ENCODE data around the gene DPYSL5.
A peak's percentile ranks its signal among the peaks of the same experiment; 100 is the strongest.

DPYSL5 gene

DNA sequence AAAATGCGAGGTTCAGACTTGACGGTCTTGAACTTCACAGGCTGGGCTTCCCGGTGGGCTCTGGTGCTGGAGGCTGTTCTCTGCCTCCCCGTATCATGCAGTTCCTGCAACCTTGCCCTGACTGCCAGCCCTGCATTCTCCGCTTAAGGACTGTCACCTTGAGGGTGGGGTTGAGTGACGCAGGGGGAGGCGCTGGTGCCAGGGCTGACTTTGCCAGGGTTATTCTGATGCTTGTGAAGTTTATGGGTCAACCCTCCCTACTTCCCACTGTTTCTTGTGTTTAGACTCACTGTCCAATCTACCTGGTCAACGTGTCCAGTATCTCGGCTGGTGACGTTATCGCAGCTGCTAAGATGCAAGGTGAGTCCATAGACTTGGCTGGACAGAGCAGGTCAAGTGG, 85.0 kb downstream of the DPYSL5 start:
- H3K27ac Mint-ChIP-seq, result no peak overlapping the region
- ATAC-seq (ENCODE audit: low read depth) (no peak), DNase-seq (ENCODE audit: low spot score in 2 of 2) (no peak)
- no peaks in the 10 kb centered on the region for H3K4me1 Mint-ChIP-seq
- no peak overlapping the region for H3K4me3 Mint-ChIP-seq
- peaks cover 15% of the 10 kb centered on the region for H3K27me3 Mint-ChIP-seq
- H3K36me3 Mint-ChIP-seq, result no peaks in the 10 kb centered on the region
- H3K9me3 Mint-ChIP-seq, result no peaks in the 10 kb centered on the region

DNA sequence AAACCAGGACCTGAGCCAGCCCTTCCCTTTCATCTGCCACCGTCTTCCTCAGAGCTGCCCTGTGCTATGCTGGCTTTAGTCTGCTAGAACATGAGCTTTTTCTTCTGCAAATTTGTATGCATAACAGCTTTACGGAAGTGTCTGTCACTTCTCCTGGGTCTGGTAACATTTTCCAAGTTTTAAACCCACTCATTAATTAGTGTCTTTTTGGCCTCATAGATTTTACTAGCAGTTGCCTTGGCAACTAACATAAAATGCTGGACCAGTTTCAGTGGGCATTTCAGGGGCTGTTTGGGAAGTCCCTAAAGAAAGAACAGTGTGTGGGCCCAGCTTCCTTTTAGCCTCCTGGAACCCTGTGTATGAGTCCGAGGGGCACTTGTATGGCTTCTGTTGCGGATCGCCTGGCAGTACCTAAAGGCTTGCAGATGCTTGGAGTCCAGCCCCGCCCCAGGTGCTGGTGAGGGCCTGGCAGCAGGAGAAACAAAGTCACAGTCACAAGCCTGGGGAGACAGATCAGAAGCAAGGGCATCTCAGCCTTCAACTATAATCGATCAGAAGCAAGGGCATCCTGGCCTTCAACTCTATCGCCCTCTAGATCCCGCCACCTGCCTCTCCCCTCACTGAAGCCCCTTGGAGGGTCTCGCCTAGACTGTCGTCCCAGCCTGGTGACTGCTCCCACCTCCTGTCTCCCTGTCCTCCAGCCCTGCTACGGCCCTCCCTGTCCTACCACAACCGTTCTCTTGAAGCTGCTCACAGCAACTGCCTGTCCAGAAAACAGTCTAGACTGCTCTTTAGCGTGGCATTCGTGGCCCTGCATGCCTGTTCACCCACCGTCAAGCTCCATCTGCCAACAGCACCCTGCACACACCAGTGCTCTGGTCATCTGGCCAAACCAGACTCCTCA, 85.8 kb downstream of the DPYSL5 start:
- Mint-ChIP-seq H3K4me1 (no peaks in the 10 kb centered on the region), H3K36me3 (no peaks in the 10 kb centered on the region), H3K27ac (no peak overlapping the region), H3K27me3 (peaks cover 13% of the 10 kb centered on the region), H3K9me3 (no peaks in the 10 kb centered on the region), H3K4me3 (no peak overlapping the region)
- no peak for ATAC-seq (ENCODE audit: low read depth)
- DNase-seq (ENCODE audit: low spot score in 2 of 2), result no peak

DNA sequence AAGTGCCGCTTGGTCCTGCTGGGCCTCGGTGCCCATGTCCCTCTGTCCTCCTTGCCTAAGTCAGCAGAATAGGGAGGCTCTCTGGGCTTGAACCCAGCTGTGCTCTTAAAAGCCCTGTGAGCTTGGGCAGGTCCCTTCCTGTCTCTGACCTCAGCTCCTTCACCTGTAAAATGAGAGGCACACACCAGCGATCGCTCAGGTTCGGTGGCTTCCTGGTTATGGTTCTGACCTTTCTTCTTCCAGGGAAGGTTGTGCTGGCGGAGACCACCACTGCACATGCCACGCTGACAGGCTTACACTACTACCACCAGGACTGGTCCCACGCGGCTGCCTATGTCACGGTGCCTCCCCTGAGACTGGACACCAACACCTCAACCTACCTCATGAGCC, 86.4 kb downstream of the DPYSL5 start:
- Mint-ChIP-seq H3K9me3 (no peaks in the 10 kb centered on the region), H3K36me3 (no peaks in the 10 kb centered on the region), H3K27me3 (peaks cover 13% of the 10 kb centered on the region), H3K4me3 (no peak overlapping the region), H3K4me1 (no peaks in the 10 kb centered on the region), H3K27ac (no peak overlapping the region)
- ATAC-seq (ENCODE audit: low read depth), result no peak
- DNase-seq (ENCODE audit: low spot score in 2 of 2), result no peak

DNA sequence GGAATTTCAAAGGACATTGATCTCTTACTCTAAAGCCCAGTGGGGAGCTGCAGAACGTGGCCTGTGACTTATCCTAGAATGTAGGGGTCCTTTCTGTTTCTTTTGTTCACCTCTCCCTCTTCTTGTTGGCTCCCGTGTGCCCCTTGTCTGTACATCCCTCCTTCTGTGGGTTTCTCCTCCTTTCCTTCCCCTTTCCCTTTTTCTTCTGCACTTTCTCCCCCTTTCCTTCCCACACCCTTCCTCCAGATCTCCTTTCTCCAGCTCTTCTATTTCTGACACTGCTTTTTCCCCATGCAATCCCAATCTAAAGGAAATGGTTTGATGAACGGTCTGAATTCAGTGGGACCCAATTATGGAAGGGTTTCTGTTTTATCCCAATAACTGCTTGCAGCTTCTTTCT, 87.1 kb downstream of the DPYSL5 start:
- Mint-ChIP-seq H3K27me3 (peaks cover 10% of the 10 kb centered on the region), H3K36me3 (no peaks in the 10 kb centered on the region), H3K4me1 (no peaks in the 10 kb centered on the region), H3K27ac (no peak overlapping the region), H3K9me3 (no peaks in the 10 kb centered on the region), H3K4me3 (no peak overlapping the region)
- DNase-seq (ENCODE audit: low spot score in 2 of 2) (no peak), ATAC-seq (ENCODE audit: low read depth) (no peak)

DNA sequence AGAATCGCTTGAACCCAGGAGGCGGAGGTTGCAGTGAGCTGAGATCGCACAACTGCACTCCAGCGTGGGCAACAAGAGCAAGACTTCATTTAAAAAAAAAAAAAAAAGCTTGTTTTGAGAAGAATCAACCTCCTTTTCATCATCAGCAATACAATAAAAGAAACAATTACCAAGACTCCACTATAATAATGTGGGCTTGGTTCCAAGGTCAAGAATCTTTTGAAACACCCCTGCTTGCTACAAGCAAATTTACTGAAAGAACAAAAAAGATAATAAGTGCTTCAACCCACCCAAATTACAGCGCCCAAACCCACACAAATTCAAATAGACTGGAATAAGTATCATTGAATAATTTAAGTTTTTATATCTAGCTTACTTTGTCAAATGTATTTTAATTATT, 88.9 kb downstream of the DPYSL5 start:
- DNase-seq (ENCODE audit: low spot score in 2 of 2), result no peak
- no peaks in the 10 kb centered on the region for H3K36me3 Mint-ChIP-seq
- no peak for ATAC-seq (ENCODE audit: low read depth)
- H3K9me3 Mint-ChIP-seq, result no peaks in the 10 kb centered on the region
- no peaks in the 10 kb centered on the region for H3K4me1 Mint-ChIP-seq
- H3K4me3 Mint-ChIP-seq, result no peak overlapping the region
- peaks cover 10% of the 10 kb centered on the region for H3K27me3 Mint-ChIP-seq
- no peak overlapping the region for H3K27ac Mint-ChIP-seq

DNA sequence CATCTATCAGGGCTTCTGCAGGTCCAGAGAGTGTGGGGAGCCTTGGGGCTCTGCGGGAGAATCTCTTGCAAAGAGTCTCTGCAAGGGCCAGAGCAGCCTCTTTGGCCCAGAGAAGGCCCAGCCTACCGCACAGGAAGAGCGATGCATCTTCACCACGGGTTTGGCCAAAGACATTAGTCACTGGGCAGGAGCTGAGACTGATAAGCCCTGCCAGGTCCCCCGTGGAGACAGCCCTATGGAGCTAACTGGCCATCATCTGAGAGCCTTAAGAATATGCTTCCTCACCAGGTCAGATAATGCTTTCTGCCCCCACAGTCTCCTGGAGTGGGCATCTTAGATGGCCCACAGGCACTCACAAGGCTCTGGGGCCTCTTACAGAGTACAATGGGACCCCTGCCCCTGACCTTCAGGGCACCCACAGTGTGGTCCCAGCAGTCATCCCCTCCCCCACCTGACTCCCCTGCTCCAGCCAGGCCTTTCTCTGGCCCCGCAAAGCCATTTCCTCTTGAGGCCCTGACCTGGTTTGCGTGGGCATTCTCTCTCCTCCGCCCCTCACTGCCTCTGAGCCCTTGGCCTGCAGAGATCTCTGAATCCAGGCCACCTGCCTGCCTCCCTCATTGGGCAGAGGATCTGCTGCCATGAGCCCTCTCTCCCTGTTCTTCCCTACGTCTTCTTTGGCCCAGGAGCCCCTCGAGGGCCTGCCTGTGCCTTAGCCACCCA, 90.6 kb downstream of the DPYSL5 start:
- peaks cover 13% of the 10 kb centered on the region for H3K27me3 Mint-ChIP-seq
- peaks cover 4% of the 10 kb centered on the region for H3K4me1 Mint-ChIP-seq
- H3K36me3 Mint-ChIP-seq, result no peaks in the 10 kb centered on the region
- no peak overlapping the region for H3K4me3 Mint-ChIP-seq
- DNase-seq (ENCODE audit: low spot score in 2 of 2), result no peak
- ATAC-seq (ENCODE audit: low read depth), result no peak
- no peaks in the 10 kb centered on the region for H3K9me3 Mint-ChIP-seq
- no peak overlapping the region for H3K27ac Mint-ChIP-seq

DNA sequence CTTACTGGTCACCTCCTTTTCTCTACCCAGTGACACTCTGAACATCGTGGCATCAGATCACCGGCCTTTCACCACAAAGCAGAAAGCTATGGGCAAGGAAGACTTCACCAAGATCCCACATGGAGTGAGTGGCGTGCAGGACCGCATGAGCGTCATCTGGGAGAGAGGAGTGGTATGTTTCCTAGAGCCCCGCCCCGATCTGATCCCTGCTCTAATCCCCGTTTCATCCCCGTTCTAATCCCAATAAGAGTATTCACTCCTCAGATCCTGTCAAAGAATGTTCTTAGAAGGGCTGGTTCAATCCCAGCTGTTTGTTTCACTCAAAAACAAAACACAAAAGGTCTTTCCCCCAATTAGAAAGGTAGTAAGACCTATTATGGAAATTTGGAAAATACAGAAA, 92.1 kb downstream of the DPYSL5 start:
- Mint-ChIP-seq H3K27ac (no peak overlapping the region), H3K4me3 (no peak overlapping the region), H3K27me3 (peaks cover 9% of the 10 kb centered on the region), H3K9me3 (no peaks in the 10 kb centered on the region), H3K4me1 (peaks cover 4% of the 10 kb centered on the region), H3K36me3 (no peaks in the 10 kb centered on the region)
- no peak for DNase-seq (ENCODE audit: low spot score in 2 of 2)
- ATAC-seq (ENCODE audit: low read depth), result no peak

DNA sequence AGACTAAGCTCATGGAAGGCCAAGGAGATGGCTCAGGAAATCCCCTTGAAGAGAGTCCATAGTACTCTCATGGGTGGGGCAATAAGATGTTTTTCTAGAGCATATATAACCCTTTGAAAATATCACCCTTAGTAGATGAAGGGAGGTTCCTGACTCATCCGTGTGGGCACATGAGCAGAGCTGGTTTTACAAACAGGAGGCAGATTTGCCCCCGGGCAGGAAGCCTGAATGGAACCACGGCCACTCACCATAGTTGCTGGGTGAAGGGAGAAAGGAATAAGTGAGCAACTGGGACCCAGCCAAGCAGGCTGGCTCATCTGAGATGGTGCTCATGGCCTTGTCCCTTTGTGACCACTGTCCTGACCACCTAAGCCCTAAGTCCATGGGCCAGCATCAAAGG, 93.6 kb downstream of the DPYSL5 start:
- Mint-ChIP-seq H3K27me3 (peaks cover 12% of the 10 kb centered on the region), H3K36me3 (no peaks in the 10 kb centered on the region), H3K27ac (no peak overlapping the region), H3K9me3 (no peaks in the 10 kb centered on the region), H3K4me1 (peaks cover 4% of the 10 kb centered on the region), H3K4me3 (no peak overlapping the region)
- ATAC-seq (ENCODE audit: low read depth) (no peak), DNase-seq (ENCODE audit: low spot score in 2 of 2) (no peak)

DNA sequence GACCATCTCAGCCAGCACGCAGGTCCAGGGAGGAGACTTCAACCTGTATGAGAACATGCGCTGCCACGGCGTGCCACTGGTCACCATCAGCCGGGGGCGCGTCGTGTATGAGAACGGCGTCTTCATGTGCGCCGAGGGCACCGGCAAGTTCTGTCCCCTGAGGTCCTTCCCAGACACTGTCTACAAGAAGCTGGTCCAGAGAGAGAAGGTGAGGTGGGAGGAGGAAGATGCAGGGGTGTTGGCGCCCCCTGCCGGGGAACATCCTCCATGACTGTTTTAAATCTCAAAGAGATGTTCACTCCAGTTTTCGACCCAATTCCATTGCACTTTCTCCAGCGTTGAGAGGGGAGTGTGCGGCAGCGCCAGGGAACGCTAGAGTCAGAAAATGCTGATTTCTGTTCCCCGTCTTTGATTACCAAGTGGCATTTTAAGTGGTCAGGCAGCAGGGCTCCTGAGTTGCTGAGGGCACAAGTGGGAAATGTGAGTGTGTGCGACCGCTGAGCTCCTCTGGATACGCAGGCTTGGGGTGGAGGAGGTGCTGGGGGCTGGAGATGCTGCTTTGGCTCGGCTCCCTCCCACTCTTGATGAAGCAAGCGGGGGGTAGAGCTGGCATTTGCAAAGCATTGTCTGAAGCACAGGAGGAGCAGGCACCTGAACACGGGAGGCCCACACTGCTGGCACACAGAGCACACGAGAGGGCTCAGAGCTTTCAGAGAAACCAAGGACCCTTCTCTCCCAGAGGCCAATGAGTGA, 94.8 kb downstream of the DPYSL5 start:
- DNase-seq (ENCODE audit: low spot score in 2 of 2), result peak; percentile 53 to 59
- H3K9me3 Mint-ChIP-seq, result no peaks in the 10 kb centered on the region
- H3K36me3 Mint-ChIP-seq, result no peaks in the 10 kb centered on the region
- peak; percentile 59 for ATAC-seq (ENCODE audit: low read depth)
- peaks cover 4% of the 10 kb centered on the region for H3K4me1 Mint-ChIP-seq
- H3K27ac Mint-ChIP-seq, result no peak overlapping the region
- H3K4me3 Mint-ChIP-seq, result no peak overlapping the region
- H3K27me3 Mint-ChIP-seq, result peaks cover 12% of the 10 kb centered on the region

DNA sequence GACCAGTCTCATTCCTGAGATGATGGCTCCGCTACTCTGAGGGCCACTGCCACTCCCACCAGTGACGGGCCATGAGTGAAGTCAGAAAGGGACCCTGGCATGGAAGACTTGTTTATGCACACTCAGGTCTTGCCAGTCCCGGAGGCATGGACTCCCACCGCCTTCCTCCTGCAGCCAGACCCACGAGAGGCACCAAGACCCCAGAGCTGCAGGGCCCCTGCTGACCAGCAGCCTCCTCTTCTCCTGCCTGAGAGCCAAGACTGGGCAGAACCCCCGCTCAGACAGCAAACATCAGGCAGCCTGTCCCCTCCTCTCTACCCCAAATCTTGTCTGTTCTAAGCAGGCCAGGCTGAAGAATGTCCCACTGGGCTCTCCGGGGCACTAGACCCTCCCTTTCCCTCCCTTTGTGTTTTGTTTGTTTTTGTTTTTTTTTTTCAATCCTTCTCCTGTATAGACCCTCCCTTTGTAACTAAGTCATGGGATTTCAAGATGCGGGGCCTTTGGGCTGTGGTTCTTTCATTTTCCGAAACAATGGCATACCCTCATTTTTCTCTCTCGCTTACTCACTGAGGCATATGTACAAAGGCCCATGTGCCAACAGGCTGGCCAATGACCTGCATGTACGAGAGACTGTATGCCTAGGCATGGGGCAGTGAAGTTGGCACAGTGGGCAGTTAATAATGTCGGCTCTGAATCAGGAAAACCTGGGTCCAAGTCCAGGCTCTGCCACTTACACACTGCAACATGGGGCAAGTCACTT, 98.2 kb downstream of the DPYSL5 start:
- peaks cover 4% of the 10 kb centered on the region for H3K4me1 Mint-ChIP-seq
- no peaks in the 10 kb centered on the region for H3K36me3 Mint-ChIP-seq
- ATAC-seq (ENCODE audit: low read depth) (no peak), DNase-seq (ENCODE audit: low spot score in 2 of 2) (no peak)
- peaks cover 19% of the 10 kb centered on the region for H3K27me3 Mint-ChIP-seq
- H3K9me3 Mint-ChIP-seq, result no peaks in the 10 kb centered on the region
- H3K27ac Mint-ChIP-seq, result no peak overlapping the region
- no peak overlapping the region for H3K4me3 Mint-ChIP-seq

DNA sequence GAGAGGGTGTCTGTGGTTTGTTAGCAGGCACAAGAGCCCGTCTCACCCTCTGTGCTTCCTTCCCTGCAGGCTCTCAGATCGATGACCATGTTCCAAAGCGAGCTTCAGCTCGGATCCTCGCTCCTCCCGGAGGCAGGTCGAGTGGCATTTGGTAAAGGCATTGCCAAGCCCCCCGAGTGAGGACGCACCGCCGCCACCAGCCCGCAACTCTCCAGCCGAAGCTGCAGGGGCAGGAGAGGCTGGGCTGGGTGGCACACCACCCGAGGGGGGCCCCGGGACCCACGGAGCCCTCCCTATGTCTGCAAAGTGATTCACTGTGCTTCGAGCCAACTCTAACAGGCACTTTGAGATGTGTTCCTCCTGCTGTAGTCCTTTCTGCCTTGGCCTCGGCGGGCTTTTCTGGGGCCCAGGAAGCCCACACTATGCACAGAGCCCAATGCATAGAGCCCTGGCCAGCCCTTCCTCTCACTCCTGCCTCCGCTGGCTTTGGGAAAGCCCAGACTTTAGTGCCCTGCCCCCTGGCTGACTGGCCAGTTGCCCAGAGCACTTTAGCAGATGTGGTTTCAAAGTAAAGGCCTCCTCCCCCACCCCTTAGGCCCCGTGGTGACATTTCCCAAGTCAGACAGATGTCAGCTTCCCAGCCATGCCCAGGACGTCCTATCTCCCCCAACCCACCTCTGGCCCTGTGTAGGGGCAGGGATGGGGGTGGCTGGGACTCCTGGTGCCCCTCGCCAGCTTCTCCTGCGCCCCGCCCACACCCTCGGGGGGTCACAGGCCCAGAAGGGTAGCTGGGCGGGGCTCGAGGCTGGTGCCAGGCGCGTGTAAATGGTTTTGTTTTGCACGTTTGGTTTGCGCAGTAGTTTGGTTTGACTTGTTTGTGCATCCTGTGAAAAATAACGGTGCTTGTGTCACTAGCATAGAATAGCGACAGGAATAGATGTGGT, 99.2 kb downstream of the DPYSL5 start:
- DNase-seq (ENCODE audit: low spot score in 2 of 2) (no peak), ATAC-seq (ENCODE audit: low read depth) (no peak)
- peaks cover 19% of the 10 kb centered on the region for H3K27me3 Mint-ChIP-seq
- H3K9me3 Mint-ChIP-seq, result no peaks in the 10 kb centered on the region
- H3K27ac Mint-ChIP-seq, result no peak overlapping the region
- H3K4me1 Mint-ChIP-seq, result peaks cover 4% of the 10 kb centered on the region
- no peak overlapping the region for H3K4me3 Mint-ChIP-seq
- H3K36me3 Mint-ChIP-seq, result no peaks in the 10 kb centered on the region

DNA sequence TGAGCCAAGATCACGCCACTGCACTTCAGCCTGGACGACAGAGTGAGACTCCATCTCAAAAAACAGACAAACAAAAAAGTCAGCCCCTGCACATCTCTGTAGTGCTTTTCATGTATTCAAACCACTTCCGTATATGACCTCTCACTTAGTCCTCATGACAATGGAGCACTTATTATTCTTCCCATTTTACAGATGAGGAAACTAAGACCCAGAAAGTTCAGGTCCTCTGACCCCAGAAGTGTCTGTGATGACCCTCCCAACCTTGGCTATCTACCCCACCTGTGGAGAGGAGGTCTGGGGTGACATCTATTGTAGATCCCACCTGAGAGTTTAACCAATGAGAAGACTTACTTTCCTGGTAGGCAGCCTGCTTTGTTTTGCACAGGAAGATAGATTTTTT, 100.9 kb downstream of the DPYSL5 start:
- no peaks in the 10 kb centered on the region for H3K4me1 Mint-ChIP-seq
- ATAC-seq (ENCODE audit: low read depth) (no peak), DNase-seq (ENCODE audit: low spot score in 2 of 2) (no peak)
- no peak overlapping the region for H3K4me3 Mint-ChIP-seq
- no peak overlapping the region for H3K27ac Mint-ChIP-seq
- H3K27me3 Mint-ChIP-seq, result peaks cover 14% of the 10 kb centered on the region
- no peaks in the 10 kb centered on the region for H3K36me3 Mint-ChIP-seq
- no peaks in the 10 kb centered on the region for H3K9me3 Mint-ChIP-seq

DNA sequence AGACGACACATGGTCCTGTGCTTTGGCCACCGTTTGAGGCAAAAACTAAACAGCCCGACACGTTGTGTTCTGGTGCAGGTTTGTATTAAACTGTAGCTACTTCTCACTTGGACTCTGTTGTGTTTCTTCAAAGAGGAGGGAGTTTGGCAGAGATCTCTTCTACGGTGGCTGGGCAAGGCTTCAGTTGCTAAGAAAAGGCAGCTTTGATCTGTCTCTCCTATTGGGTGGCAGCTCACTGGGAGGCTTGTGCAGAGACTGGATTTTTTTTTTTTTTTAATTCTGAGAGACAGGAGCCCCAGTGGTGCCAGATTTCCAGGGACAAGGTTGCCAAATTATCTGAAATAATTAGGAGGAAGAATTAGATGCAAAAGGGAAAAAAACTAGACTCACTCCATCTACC, 102.3 kb downstream of the DPYSL5 start:
- Mint-ChIP-seq H3K27me3 (peaks cover 11% of the 10 kb centered on the region), H3K36me3 (no peaks in the 10 kb centered on the region), H3K27ac (no peak overlapping the region), H3K4me1 (no peaks in the 10 kb centered on the region), H3K9me3 (no peaks in the 10 kb centered on the region), H3K4me3 (no peak overlapping the region)
- ATAC-seq (ENCODE audit: low read depth), result no peak
- DNase-seq (ENCODE audit: low spot score in 2 of 2), result no peak
